IPS-18a (cell line): ENCODE measurements around the gene KRT74.
"Not testable (repeated sequence)": the region's sequence is repeated elsewhere in the genome, so short reads cannot be mapped to it uniquely, and the experiment has no call there.

Experiments used
- H3K27ac ChIP-seq: one replicate; pipeline ENCODE4 v1.5.1; 2013; ENCODE audit warnings: low read length
- H3K27me3 ChIP-seq: one replicate; pipeline ENCODE4 v1.6.1; 2013; ENCODE audit warnings: mild to moderate bottlenecking, low read length; ENCODE audit not compliant: control insufficient read depth, insufficient read depth
- H3K36me3 ChIP-seq: one replicate; pipeline ENCODE4 v1.6.1; 2013; ENCODE audit warnings: low read depth, low read length; ENCODE audit not compliant: control insufficient read depth
- H3K4me1 ChIP-seq: one replicate; pipeline ENCODE4 v1.6.1; 2013; ENCODE audit warnings: low read depth, low read length; ENCODE audit not compliant: control insufficient read depth
- H3K4me3 ChIP-seq: one replicate; pipeline ENCODE4 v1.5.1; 2013; ENCODE audit warnings: low read length
- H3K9ac ChIP-seq: one replicate; pipeline ENCODE4 v1.6.1; 2013; ENCODE audit warnings: mild to moderate bottlenecking, low read length, moderate library complexity
- H3K9me3 ChIP-seq: one replicate; pipeline ENCODE4 v1.6.1; 2013; ENCODE audit warnings: low read depth, low read length; ENCODE audit not compliant: control insufficient read depth

KRT74 gene

DNA sequence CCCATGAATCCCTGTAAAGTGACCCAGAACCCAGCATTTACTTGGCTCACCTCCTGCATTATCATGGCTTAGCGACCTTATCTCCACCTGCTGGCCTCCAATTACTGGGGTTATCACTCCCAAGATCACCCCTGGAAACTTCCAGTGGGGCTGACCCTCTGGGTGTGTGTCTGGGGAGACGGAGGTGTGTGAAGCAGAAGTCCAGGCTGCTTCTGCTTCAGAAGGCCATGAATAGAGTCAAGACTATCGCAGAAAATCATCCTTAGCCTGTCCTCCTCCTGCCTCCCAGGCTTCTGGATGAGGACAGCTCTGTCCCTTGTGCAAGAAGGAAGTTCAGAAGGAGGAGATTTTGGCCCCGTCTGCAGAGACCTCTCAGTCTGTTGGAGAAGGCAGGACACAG lies 28.0 kb upstream of the KRT74 start:
- Histone ChIP-seq H3K27me3 (no peaks in the 10 kb centered on the region), H3K27ac (no peak overlapping the region), H3K4me1 (no peaks in the 10 kb centered on the region)

DNA sequence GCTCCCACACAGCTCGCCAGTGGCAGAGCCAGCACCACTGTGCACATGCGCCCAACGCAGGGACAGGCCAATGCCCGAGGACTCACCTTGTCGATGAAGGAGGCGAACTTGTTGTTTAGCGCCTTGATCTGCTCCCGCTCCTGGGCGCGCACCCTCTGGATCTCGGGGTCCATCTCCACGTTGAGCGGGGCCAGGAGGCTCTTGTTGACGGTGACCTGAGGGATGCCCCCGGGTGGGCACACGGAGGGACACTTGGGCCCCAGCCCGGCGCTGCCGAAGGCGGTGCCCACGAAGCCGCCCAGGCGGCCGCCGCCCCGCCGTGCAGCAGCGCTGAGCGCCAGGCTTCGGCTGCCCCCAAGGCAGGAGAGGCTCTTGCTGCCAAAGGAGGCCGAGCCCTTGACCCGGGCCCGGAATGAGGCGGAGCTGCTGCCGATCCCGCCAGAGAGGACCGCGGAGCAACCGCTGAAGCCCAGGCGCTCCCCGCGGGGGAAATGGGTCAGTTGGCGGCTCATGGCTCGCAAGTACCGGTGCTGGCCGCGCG lies 27.4 kb upstream of the KRT74 start, which contains the start of gene KRT72:
TSS of gene KRT72 (minus strand) at position 523 of the 541 bp plus-strand sequence. CDS start at position 512, 11 bp downstream.
- H3K4me3 ChIP-seq: no peak within 1 kb of the TSS
- H3K4me1 ChIP-seq: no peaks in the 10 kb centered on the region
- no peaks in the 10 kb centered on the region for H3K9me3 ChIP-seq
- H3K27ac ChIP-seq: no peak within 1 kb of the TSS
- H3K9ac ChIP-seq: no peak within 1 kb of the TSS
- H3K36me3 ChIP-seq: no peaks in the 10 kb centered on the region
- no peaks in the 10 kb centered on the region for H3K27me3 ChIP-seq

More for the DNA sequence above, 28.0 kb upstream of the KRT74 start:
- no peaks in the 10 kb centered on the region for H3K9me3 ChIP-seq
- no peaks in the 10 kb centered on the region for H3K36me3 ChIP-seq
- H3K9ac ChIP-seq: no peak overlapping the region
- H3K4me3 ChIP-seq: no peak overlapping the region

DNA sequence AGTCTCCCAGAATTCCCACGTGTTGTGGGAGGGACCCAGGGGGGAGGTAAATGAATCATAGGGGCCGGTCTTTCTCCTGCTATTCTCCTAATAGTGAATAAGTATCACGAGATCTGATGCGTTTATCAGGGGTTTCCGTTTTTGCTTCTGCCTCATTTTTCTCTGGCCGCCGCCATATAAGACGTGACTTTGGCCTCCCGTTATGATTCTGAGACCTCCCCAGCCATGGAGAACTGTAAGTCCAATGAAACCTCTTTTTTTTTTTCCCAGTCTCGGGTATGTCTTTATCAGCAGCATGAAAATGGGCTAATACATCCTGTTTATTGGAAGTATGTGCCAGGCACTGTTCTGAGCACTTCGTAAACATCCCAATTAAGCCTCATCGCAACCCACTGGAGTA lies 26.8 kb upstream of the KRT74 start:
- H3K4me3 ChIP-seq: no peak overlapping the region
- no peak overlapping the region for H3K27ac ChIP-seq
- H3K4me1 ChIP-seq: no peaks in the 10 kb centered on the region
- no peaks in the 10 kb centered on the region for H3K36me3 ChIP-seq
- no peaks in the 10 kb centered on the region for H3K27me3 ChIP-seq
- no peaks in the 10 kb centered on the region for H3K9me3 ChIP-seq
- H3K9ac ChIP-seq: no peak overlapping the region

DNA sequence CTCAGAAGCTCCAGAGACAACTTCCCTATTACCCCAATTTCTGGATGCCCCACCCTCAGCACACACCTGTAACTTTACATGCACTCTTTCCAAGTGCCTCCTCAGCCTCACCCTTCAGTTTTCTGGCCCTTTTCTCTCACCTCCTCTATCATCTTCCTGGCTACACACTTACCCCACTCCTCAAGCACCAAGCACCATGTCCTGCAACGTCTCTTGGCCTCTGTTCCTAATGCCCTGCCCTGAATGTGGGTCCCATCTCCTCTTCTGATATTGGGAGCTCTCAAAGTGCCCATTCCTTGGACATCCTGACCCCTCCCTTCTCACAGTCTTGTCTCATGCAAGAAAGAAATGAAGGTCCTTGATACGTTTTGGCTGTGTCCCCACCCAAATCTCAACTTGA lies 26.4 kb upstream of the KRT74 start:
- Histone ChIP-seq H3K27ac (no peak overlapping the region), H3K9me3 (no peaks in the 10 kb centered on the region), H3K4me1 (no peaks in the 10 kb centered on the region), H3K27me3 (no peaks in the 10 kb centered on the region), H3K4me3 (no peak overlapping the region), H3K9ac (no peak overlapping the region), H3K36me3 (no peaks in the 10 kb centered on the region)

DNA sequence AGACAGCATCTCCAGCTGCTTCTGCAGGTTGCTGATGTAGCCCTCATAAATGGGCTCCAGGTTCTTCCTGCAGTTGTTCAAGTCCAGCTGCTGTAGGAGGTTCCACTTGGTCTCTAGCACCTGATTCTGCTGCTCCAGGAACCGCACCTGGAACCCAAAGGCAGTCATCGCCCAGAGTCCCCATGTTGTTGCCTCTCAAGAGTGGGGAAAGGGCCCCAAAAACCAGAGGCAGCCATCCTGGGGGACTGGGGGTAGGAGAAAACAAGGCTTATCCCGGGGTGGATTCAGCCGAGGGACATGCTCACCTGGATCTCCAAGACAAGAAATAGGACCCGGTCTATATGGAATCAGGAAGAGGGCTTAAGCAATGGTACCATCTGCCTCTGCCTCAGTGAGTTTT lies 25.3 kb upstream of the KRT74 start:
- H3K36me3 ChIP-seq: no peaks in the 10 kb centered on the region
- H3K27ac ChIP-seq: no peak overlapping the region
- H3K9ac ChIP-seq: no peak overlapping the region
- no peaks in the 10 kb centered on the region for H3K9me3 ChIP-seq
- no peaks in the 10 kb centered on the region for H3K4me1 ChIP-seq
- H3K4me3 ChIP-seq: no peak overlapping the region
- H3K27me3 ChIP-seq: no peaks in the 10 kb centered on the region

DNA sequence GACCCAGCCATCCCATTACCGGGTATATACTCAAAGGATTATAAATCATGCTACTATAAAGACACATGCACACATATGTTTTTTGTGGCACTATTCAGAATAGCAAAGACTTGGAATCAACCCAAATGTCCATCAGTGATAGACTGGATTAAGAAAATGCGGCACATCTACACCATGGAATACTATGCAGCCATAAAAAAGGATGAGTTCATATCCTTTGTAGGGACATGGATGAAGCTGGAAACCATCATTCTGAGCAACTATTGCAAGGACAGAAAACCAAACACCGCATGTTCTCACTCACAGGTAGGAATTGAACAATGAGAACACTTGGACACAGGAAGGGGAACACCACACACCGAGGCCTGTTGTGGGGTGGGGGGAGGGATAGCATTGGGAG lies 20.6 kb upstream of the KRT74 start:
- not testable (repeated sequence) for H3K27me3 ChIP-seq

DNA sequence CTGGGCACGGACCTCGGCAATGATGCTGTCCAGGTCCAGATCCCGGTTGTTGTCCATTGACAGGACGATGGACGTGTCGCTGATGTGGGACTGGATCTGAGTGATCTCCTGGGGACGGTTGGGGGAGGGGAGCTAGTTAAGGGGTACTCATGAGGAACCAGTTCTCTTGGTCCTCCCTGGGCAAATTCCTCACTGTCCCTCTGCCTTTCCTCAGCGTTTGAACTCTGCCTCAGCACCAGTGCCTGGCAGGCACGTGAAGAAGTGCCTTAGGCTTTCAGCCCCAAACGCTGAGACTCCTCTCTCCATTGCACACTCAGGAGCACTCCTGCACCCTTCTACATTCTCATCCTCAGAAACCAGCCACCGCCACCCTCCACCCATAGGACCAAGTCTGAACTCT lies 17.9 kb upstream of the KRT74 start:
- Histone ChIP-seq H3K36me3 (no peaks in the 10 kb centered on the region), H3K27me3 (no peaks in the 10 kb centered on the region), H3K4me3 (no peak overlapping the region), H3K9me3 (peaks cover 13% of the 10 kb centered on the region), H3K4me1 (no peaks in the 10 kb centered on the region), H3K9ac (no peak overlapping the region), H3K27ac (no peak overlapping the region)

More for the DNA sequence above, 20.6 kb upstream of the KRT74 start:
- not testable (repeated sequence) for H3K27ac ChIP-seq, H3K4me3 ChIP-seq, H3K4me1 ChIP-seq, H3K9ac ChIP-seq, H3K36me3 ChIP-seq
- peaks cover 13% of the 10 kb centered on the region for H3K9me3 ChIP-seq

DNA sequence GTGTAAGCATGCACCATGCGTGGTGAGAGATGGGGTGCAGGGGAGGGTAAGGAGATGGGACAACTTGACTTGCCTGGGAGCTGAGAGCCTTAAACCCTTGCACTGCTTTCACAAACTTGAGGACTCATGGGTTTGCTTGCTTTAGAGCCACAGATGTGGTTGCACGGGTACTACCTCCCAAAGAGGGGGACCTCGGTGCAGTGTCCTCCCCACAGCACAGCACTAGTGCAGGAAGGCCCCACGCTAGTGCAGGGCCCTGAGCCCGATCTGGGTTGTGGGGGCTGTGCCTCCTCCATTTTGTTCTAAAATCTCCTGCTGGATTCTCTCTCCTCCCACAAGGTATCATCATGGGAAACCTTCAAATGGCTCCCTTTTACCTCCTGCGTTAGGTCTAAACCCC lies 16.4 kb upstream of the KRT74 start:
- H3K4me1 ChIP-seq: no peaks in the 10 kb centered on the region
- H3K9me3 ChIP-seq: peaks cover 13% of the 10 kb centered on the region
- no peak overlapping the region for H3K4me3 ChIP-seq
- no peak overlapping the region for H3K27ac ChIP-seq
- H3K9ac ChIP-seq: no peak overlapping the region
- no peaks in the 10 kb centered on the region for H3K27me3 ChIP-seq
- no peaks in the 10 kb centered on the region for H3K36me3 ChIP-seq

DNA sequence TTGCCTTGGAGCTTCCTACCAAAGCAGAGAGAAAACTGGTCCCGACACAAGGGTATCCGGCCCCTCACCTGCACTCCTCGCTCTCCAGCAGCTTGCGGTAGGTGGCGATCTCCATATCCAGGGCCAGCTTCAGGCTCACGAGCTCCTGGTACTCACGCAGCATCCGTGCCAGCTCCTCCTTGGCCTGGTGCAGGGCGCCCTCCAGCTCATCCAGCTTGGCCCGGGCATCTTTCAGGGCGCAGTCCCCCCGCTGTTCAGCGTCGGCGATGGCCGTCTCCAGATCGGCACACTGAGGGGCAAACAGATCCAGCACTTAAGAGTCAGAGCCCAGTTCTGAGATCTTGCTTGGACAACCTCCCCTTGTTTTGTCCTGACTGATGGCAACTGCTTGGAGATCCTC lies 13.9 kb upstream of the KRT74 start:
- Histone ChIP-seq H3K27me3 (no peaks in the 10 kb centered on the region), H3K27ac (no peak overlapping the region), H3K9me3 (peaks cover 13% of the 10 kb centered on the region), H3K4me3 (no peak overlapping the region), H3K36me3 (no peaks in the 10 kb centered on the region), H3K4me1 (peaks cover 2% of the 10 kb centered on the region), H3K9ac (no peak overlapping the region)

DNA sequence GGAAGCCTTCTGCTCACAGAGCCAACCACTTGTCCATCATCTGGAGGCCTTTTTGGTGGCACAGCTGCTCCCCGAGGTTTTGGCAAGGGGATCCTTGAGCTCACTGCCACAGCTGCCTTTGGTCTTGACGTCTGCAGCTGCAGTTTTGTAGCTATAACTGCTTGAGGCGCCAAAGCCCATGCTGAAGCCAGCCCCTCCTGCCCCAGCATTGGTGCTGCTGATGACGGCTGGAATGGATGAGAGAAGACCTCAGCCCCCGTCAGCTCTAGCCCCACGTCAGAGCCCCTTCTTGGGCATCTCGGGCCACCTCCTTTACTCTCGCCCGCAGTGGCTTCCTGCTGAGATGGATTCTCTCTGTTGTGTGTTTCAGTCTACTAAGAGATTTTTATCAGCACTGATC lies 12.3 kb upstream of the KRT74 start:
- H3K27ac ChIP-seq: no peak overlapping the region
- H3K36me3 ChIP-seq: no peaks in the 10 kb centered on the region
- H3K4me3 ChIP-seq: no peak overlapping the region
- peaks cover 4% of the 10 kb centered on the region for H3K9me3 ChIP-seq
- H3K9ac ChIP-seq: no peak overlapping the region
- H3K27me3 ChIP-seq: no peaks in the 10 kb centered on the region
- peaks cover 2% of the 10 kb centered on the region for H3K4me1 ChIP-seq

DNA sequence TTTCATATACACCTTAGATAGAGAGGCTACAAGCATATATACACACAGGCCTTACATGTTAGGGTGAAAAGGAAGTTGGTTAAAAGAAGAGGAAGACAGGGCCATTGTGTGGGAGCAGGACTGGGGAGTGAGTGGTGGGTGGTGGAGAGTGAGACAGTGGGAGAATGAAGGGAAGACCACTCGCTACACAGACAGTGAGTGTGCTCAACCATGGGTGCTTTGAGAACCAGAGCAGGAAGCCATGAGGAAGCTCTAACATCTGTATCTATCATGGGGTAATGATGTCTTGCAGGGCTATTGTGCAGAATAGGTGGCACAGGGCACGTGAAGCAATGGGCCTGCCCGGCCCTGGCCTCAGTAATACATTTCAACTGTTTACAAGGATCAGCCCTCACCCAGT lies 11.4 kb upstream of the KRT74 start:
- Histone ChIP-seq H3K36me3 (no peaks in the 10 kb centered on the region), H3K9me3 (no peaks in the 10 kb centered on the region), H3K9ac (no peak overlapping the region), H3K27me3 (no peaks in the 10 kb centered on the region), H3K27ac (no peak overlapping the region), H3K4me3 (no peak overlapping the region), H3K4me1 (peaks cover 6% of the 10 kb centered on the region)

DNA sequence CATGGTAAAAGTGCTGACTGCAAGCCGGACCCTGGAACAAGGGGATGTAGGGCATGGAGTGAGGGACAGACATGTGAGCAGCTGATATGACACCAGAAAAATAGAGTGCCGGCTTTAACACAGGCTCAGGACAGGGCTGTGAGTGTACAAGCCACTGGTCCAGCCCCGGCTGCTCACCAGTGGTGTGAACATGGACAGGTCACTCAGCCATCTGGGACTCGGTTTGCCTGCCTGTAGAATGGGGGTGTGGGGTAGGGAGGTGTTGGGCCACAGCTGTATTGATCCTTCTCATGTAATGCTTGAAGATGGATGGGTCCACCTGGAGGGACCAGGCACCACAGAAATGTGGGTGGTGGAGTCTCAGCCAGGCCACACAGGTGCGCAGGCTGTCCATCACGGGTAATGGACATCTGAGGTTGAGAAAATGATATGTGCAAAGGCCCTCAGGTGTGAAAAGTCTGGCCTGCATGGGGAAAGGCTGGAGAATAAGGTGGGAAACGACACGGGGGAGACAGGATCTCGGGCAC lies 10.6 kb upstream of the KRT74 start:
- Histone ChIP-seq H3K4me3 (no peak overlapping the region), H3K9me3 (no peaks in the 10 kb centered on the region), H3K27ac (no peak overlapping the region), H3K9ac (no peak overlapping the region), H3K36me3 (no peaks in the 10 kb centered on the region), H3K4me1 (peaks cover 6% of the 10 kb centered on the region), H3K27me3 (no peaks in the 10 kb centered on the region)
